ENCODE results near the gene CMTM6.

The CMTM6 gene

DNA sequence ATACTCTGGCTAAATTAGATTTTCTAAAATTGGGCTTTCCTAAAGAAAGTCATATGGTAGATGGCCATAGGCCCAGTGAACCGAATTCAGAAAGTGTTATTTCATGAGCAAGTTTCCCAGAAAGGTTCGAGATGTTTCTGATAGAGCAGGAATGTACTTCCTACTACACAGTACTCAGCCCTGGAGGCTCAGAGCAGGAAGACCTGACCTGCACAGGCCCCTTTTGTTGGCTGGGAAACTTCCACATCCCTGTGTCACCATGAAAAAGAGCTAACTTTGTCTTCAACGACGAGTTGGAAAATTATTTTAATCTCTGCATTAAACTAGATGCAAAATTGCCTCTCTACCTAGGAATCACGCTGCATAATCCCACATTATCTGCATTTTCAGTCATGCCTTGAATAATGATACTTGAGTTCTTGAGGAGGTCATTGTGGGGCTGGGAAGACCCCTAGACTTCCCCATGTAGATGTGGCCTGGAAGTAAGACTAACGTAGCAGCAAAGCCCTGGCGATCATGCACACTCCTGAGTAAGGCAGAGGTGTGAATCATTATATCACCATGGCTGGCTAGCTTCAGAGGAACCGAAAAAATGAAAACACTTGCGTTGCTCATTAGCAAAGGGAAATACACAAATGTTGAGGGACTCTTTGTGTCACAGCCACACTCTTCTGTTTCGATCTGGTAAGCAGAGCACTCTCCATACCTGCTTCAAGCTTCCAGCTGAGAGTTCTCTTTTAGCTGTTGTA, 63.9 kb downstream of the CMTM6 start:
- in situ Hi-C loops (cut with HindIII; ENCODE audit: low sequenced_read_pairs): no loop called here
- no peak overlapping the region for H3K4me3 ChIP-seq (ENCODE audit: low read depth, low read length)
- TF ChIP-seq, protein P1, sequence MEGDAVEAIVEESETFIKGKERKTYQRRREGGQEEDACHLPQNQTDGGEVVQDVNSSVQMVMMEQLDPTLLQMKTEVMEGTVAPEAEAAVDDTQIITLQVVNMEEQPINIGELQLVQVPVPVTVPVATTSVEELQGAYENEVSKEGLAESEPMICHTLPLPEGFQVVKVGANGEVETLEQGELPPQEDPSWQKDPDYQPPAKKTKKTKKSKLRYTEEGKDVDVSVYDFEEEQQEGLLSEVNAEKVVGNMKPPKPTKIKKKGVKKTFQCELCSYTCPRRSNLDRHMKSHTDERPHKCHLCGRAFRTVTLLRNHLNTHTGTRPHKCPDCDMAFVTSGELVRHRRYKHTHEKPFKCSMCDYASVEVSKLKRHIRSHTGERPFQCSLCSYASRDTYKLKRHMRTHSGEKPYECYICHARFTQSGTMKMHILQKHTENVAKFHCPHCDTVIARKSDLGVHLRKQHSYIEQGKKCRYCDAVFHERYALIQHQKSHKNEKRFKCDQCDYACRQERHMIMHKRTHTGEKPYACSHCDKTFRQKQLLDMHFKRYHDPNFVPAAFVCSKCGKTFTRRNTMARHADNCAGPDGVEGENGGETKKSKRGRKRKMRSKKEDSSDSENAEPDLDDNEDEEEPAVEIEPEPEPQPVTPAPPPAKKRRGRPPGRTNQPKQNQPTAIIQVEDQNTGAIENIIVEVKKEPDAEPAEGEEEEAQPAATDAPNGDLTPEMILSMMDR (IDR thresholded peaks at IDR 0.05; ENCODE audit: low read depth, low read length, missing control alignments): no peak
- no peak for DNase-seq (ENCODE audit: low read depth)

DNA sequence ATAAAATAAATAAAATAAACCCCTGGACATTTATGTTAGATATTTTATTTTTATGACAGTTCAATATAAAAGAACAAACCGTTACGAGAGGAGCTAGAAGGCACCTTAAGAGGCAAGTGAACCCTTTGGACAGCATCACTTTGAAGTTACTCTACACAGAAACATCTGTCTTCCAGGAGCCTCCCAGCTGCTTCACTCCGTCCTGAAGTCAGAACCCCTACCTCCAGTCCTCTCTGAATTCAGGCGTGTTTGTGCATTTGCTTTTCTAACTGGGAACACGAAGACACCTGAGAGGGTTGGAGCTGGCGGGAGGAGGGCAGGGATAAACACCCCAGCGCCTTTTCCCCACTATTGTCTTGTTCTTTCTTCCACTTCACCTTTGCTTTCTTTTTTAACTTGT, 64.8 kb downstream of the CMTM6 start:
- in situ Hi-C loops (cut with HindIII; ENCODE audit: low sequenced_read_pairs): no loop called here
- no peak overlapping the region for H3K4me3 ChIP-seq (ENCODE audit: low read depth, low read length)
- DNase-seq (ENCODE audit: low read depth): no peak
- TF ChIP-seq, protein P1 (IDR thresholded peaks at IDR 0.05; ENCODE audit: low read depth, low read length, missing control alignments): no peak

- in situ Hi-C loops (cut with HindIII; ENCODE audit: low sequenced_read_pairs): no loop called here
These were observed 65.8 kb downstream of the CMTM6 start for GRCh38 chr3:32436816-32437189.

DNA sequence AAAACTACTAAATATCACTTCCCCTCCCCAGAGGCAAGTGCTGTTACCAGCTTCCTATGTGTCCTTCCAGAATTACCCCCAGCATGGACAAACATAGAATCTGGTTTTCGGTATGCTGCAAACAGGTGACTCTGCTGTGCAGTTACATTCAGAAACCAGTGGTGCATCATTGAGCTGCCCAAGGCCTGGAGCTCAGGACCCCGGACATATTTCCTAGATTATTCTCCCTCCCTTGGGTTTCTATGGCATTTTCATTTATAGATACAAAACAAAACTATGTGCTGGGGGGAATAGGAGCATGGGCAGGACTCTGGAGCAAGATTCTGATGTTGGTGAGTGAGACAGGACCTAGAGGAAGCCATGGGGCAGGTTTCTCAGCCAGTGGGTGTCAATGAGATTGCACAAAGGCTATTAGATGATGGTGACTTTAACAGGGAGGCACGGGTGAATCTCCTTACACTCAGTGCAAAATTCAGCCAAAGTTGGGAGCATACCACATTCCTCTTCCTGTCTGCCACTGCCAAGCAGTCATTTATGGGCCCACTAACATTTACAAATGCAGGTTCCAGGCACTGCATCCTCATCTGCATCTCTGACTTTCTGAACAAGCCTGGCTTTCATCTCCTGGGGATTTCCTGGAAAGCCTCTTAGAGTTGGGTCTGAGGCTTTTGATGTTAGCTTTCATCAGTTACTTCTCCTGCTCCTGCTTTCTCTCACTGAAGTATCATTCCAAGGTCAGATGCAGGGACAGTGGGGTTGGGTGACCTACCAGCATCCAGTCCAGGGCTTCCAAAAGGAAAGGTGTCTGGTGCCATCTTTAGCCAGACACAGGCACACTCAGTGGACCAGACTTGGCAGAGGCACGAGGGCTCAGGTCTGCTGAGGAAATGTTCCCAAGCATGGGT, 66.5 kb downstream of the CMTM6 start:
- in situ Hi-C loops (cut with HindIII; ENCODE audit: low sequenced_read_pairs): no loop called here
- H3K4me3 ChIP-seq (ENCODE audit: low read depth, low read length): no peak overlapping the region
- no peak for DNase-seq (ENCODE audit: low read depth)
- TF ChIP-seq, protein P1 (IDR thresholded peaks at IDR 0.05; ENCODE audit: low read depth, low read length, missing control alignments): no peak

More at GRCh38 chr3:32436816-32437189, 65.8 kb downstream of the CMTM6 start:
- H3K4me3 ChIP-seq (ENCODE audit: low read depth, low read length): no peak overlapping the region
- no peak for DNase-seq (ENCODE audit: low read depth)
- TF ChIP-seq, protein P1 (IDR thresholded peaks at IDR 0.05; ENCODE audit: low read depth, low read length, missing control alignments): no peak

GRCh38 chr3:32434206-32434605, 68.4 kb downstream of the CMTM6 start:
- TF ChIP-seq, protein P1 (IDR thresholded peaks at IDR 0.05; ENCODE audit: low read depth, low read length, missing control alignments): no peak
- in situ Hi-C loops (cut with HindIII; ENCODE audit: low sequenced_read_pairs): no loop called here
- no peak for DNase-seq (ENCODE audit: low read depth)
- no peak overlapping the region for H3K4me3 ChIP-seq (ENCODE audit: low read depth, low read length)

GRCh38 chr3:32432711-32433530, 69.7 kb downstream of the CMTM6 start:
- DNase-seq (ENCODE audit: low read depth): no peak
- H3K4me3 ChIP-seq (ENCODE audit: low read depth, low read length): no peak overlapping the region
- in situ Hi-C loops (cut with HindIII; ENCODE audit: low sequenced_read_pairs): no loop called here
- TF ChIP-seq, protein P1 (IDR thresholded peaks at IDR 0.05; ENCODE audit: low read depth, low read length, missing control alignments): no peak

All from astrocyte of the cerebellum (primary cell).